ENCODE results near the gene ARHGAP18.

ARHGAP18 gene

GRCh38 chr6:129667034-129667433, 42.9 kb downstream of the ARHGAP18 start:
- DNase-seq (ENCODE audit: low read depth) = no peak

DNA sequence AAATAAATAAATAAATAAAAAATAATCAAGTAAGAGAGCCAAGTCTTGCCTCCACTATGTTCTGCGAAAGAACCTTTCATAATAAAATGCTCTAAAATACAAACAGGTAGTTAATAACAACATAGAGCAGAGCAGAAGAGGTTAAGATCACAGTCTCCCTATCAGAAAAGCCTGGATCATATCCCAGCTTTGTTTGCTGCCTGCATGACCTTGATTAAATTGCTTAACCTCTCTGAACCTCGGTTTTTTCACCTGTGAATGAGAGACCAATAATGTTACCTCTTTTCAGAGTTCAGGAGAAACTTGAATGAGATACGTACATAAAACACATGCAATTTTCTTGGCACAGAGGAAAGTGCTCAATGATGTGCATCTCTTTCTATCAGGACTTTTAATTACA, 44.4 kb downstream of the ARHGAP18 start:
- no peak for DNase-seq (ENCODE audit: low read depth)

DNA sequence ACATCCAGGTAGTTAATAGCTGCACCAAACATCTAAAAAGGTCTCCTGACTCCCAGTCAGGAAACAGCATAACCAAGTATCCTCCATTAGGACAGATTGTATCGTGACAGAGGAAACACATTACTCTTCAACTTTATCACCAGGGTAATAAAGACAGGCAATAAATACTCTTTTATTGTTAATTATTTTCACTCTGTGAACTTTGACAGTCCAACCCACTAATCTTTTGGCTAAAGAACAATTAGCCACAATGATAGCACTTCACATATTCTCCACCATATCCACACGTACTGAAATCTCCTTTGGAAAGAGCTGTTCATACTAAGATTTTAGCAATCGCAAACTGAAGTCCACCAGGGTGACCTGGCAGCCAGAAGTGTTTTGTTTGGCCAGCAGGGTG, 46.4 kb downstream of the ARHGAP18 start:
- no peak for DNase-seq (ENCODE audit: low read depth)

DNA sequence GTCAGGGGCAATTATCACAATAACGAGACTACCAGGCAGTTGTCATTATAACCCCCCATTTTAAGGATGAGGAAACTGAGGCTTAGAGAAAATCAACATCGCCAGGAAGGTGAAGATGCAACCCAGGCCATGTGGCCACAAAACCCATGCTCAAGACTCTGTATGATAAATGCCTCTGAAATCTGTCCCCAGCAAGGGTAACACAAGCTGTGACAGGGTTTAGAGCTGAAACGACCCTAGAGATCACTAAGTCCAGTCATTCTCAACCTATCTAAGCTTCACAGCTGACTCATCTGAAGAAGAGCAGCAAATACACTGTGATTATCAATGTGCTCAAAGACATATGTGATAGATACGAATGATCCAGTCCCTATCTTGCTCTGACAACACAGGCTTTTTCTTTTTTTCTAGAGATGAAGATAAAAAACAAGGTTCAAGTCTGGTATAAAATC, 47.0 kb downstream of the ARHGAP18 start:
- no peak for DNase-seq (ENCODE audit: low read depth)

DNA sequence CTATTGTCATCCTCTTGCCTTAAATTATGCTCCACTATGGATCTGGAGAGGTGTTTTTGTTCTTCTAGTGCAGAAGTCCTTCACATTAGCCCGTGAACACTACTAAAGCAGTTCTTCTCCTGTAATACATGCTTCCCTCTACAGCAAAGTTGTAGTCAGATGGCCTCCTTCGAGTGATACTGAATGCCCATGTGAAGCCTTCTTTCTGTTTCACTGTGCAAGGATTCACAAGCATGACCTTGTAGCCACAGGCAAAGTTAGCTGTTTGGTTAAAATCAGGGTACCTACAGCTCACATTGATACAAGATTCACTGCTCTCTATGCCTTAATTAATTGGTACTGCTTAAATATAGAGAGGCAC, 47.6 kb downstream of the ARHGAP18 start:
- DNase-seq (ENCODE audit: low read depth) = no peak

DNA sequence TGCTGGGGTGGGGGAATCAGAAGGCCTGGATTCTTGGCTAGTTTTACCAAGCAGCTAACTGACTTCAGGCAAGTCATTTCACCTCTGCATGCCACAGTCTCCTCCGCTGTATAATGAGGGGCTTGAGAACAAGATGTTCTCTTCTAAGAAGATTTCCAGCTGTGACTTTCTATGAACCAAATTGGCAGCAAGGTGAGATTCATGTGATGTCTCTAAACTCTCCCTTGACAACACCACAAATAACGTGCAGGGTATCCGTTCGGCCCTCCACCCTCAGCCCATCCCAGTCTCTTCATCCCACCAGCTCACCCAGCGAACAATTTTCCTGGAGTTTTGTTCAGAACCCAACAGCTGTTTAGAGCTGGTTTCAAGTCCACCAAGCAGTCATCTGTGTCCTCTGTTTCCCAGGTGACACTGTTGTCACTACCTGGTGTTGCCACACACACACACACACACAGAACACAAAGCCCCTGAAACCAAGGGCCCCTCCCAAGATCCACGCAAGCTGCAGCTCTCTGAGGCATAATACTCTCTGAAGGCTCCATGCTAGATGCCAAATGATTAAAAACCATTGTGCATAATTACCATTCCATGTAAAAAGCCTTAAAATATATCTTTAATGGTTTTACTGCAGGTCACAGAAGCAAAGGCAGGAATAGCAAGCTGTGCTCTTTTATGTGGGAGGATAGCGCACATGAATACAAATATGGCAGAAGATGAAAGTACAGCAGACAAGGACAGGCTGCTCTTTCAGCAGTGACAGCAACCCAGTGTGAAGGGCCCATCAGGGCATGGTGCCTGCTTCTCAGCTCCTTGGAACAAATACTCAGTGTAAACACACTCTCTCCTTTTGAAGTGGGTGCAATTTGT, 48.2 kb downstream of the ARHGAP18 start:
- no peak for DNase-seq (ENCODE audit: low read depth)

GRCh38 chr6:129660346-129660676, 49.7 kb downstream of the ARHGAP18 start:
- no peak for DNase-seq (ENCODE audit: low read depth)

DNA sequence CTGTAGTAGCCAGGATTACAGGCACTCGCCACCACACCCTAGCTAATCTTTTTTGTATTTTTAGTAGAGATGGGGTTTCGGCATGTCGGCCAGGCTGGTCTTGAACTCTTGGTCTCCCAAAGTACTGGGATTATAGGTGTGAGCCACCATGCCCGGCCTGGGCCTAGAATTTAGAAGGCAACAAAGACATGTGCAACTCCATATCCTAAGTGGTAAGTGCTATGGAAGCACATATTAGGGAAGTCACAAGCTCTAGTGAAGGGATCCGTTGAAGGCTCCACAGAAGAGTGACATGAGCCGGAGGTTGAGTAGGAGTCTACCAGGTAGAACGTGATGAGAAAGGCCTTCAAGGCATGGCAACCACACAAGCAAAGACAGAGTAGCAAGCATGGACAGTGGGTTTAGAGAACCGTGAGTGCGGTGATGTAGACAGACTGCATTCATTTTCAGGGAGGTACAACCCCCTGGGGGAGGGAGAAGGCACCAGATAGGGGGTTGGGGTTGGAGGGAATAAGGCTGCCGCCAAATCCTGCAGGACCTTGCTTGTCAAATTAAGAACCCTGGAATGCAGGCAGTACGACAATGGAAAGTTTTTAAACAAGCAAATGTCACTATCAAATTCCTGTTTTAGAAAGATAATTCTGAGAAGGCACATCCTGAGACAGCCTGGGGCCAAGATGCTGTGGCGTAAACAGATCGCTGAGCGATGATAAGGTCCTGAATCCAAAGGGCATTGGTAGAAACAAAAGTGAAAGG, 50.2 kb downstream of the ARHGAP18 start:
- no peak for DNase-seq (ENCODE audit: low read depth)

DNA sequence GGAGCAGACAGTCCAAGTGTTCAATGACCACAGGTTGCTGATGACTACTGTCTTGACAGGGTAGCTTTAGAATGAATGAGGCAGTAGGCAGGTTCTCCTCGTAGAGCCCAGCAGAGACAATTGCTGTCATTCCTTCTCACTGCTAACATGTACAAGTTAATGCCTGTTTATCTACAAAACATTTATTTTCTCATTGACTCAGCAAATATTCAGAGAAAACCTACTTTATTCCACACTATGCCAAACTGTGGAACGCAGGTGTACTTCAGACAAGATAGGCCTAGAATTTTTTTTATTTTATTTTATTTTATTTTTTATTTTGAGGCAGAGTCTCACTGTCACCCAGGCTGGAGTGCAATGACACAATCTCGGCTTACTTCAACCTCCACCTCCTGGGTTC, 50.8 kb downstream of the ARHGAP18 start:
- no peak for DNase-seq (ENCODE audit: low read depth)

DNA sequence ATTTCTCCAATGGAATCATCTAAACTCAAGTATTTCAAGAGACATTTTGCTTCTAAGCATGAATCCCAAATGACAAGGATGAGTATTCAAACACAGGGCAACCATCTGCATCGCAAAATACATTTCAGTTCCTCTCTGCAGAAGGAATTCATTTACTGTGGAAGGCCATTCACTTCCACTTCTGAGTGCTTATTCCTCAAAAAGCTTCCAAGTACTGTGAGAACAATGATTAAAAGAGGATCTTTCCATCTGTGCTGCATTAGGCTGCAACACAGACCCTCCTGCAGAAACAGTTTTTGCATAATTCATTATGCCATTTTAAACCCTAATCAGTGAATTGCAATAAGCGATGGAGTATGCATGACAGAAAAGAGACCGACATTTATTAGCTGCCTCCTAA, 52.5 kb downstream of the ARHGAP18 start:
- no peak for DNase-seq (ENCODE audit: low read depth)

- DNase-seq (ENCODE audit: low read depth) = no peak
These were observed 54.6 kb downstream of the ARHGAP18 start for GRCh38 chr6:129655334-129655733.

GRCh38 chr6:129653746-129654145, 56.2 kb downstream of the ARHGAP18 start:
- no peak for DNase-seq (ENCODE audit: low read depth)

DNA sequence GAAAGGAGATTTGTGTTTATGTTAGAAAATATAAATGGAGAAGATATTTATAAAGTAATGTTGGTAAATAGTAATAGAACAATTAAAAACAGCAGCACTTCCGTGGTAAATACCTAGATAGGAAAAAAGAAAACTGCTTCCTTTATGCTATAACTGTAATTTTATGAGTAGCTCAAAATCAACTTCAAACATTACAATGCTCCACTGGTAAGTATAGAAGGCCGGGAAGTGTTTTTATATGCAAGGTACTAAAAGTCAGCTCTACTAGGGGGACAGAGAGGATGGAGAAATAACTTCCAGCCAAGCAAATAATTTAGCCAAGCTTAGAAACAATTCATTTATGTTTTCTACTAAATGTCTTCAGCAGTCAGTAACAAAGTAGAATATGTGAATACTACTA, 56.7 kb downstream of the ARHGAP18 start:
- no peak for DNase-seq (ENCODE audit: low read depth)

DNA sequence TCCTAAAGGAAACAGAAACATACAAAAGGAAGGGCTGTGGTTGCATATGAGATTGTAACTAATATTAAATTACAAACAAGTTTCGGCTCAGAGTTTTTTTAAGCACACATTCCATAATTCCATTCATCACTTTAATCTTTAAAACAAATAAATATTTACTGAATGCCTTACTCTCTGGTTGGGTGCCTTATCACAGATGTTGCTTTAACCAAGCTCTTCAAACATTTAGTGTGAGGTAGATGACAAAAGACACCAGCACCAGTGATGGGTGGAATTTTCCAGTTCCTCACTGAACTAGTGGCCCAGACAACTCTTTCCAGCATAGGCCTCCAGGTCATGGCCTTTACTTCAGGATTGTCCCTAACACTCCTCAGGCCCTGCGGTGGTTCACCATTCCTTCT, 58.7 kb downstream of the ARHGAP18 start:
- no peak for DNase-seq (ENCODE audit: low read depth)

DNA sequence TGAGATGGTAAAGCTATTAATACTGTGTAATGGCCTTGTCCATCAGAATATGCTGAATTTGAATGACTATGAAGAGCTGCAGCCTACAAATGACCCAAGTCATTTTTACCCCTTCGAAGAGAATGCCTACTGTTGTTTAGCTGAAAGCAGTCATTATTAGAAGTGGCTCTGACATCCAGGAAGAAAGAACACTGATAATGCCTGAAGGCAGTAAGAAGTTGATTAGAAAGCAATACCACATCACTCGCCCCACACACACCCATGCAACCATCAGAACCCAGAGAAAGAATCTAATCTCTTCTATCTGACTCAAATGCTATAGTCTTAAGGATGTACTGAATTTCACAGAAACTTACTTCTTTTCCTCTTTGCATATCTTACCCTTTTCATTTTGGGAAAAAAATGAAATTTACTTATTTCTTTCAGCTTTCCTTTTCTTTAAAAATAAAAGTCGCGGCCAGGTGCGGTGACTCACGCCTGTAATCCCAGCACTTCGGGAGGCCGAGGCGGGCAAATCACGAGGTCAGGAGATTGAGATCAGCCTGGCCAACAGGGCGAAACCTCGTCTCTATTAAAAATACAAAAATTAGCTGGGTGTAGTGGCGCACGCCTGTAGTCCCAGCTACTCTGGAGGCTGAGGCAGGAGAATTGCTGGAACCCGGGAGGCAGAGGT, 61.0 kb downstream of the ARHGAP18 start:
- no peak for DNase-seq (ENCODE audit: low read depth)

- DNase-seq (ENCODE audit: low read depth) = no peak
These were observed 62.9 kb downstream of the ARHGAP18 start for GRCh38 chr6:129647044-129647443.

DNA sequence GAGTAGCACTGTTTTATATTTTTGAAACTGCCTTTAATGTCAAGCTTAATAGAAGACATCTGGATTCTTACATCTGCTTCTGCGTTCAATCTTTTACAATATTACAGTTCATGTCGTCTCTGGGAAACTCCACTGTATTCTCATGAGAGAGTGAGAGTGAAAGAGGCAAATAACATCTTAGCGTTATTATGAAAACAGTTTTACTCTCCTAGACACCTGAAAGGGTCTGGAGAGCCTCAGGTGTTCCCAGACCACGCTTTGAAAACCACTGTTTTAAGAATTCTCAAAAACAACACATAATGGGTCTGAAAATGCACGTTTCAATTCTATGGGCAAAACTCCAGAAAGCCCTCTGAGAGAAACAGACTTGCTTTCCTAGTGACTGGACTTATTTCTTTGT, 63.3 kb downstream of the ARHGAP18 start:
- DNase-seq (ENCODE audit: low read depth) = no peak

GRCh38 chr6:129645830-129646579, 64.0 kb downstream of the ARHGAP18 start:
- no peak for DNase-seq (ENCODE audit: low read depth)

- no peak for DNase-seq (ENCODE audit: low read depth)
These were observed 64.7 kb downstream of the ARHGAP18 start for GRCh38 chr6:129645106-129645829.

GRCh38 chr6:129644567-129645015, 65.4 kb downstream of the ARHGAP18 start:
- DNase-seq (ENCODE audit: low read depth) = no peak

DNA sequence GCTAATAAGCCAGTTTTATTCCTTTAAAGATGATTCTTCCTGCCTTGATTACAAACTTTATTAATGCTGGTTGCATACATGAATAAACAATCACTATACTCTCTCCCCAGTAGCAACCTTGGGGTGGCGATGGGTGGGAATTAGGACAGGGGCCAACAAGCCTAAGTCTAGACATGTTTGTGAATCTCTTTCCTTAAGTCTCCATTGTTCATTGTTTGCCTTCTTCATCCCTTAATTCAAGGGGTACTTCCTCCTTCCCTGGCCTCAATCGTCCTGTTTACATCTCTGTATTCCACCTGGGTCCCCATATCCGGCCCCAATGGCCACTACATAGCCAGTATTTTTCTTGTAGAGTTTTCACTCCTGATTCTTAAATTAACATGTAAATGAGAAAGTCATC, 66.0 kb downstream of the ARHGAP18 start:
- no peak for DNase-seq (ENCODE audit: low read depth)

DNA sequence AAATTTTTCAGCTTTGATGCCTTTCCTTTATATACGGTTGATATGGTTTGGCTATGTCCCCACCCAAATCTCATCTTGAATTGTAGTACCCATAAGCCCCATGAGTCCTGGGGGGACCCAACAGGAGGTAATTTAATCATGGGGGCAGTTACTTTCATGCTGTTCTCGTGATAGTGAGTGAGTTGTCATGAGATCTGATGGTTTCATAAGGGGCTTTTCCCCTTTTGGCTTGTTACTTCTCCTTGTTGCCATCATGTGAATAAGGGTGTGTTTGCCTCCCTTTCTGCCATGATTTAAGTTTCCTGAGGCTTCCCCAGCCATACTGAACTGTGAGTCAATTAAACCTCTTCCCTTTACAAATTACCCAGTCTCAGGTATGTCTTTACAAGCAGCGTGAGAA, 66.8 kb downstream of the ARHGAP18 start:
- no peak for DNase-seq (ENCODE audit: low read depth)
